G401.6 (cell line): ENCODE measurements around the gene ABCG1.

ENCODE experiments used
- FAIRE-seq: peaks from 2 replicates; lab custom pipeline; 2012; peaks lifted over from hg19 to GRCh38; lab: Jason Lieb, UNC

The ABCG1 gene

DNA sequence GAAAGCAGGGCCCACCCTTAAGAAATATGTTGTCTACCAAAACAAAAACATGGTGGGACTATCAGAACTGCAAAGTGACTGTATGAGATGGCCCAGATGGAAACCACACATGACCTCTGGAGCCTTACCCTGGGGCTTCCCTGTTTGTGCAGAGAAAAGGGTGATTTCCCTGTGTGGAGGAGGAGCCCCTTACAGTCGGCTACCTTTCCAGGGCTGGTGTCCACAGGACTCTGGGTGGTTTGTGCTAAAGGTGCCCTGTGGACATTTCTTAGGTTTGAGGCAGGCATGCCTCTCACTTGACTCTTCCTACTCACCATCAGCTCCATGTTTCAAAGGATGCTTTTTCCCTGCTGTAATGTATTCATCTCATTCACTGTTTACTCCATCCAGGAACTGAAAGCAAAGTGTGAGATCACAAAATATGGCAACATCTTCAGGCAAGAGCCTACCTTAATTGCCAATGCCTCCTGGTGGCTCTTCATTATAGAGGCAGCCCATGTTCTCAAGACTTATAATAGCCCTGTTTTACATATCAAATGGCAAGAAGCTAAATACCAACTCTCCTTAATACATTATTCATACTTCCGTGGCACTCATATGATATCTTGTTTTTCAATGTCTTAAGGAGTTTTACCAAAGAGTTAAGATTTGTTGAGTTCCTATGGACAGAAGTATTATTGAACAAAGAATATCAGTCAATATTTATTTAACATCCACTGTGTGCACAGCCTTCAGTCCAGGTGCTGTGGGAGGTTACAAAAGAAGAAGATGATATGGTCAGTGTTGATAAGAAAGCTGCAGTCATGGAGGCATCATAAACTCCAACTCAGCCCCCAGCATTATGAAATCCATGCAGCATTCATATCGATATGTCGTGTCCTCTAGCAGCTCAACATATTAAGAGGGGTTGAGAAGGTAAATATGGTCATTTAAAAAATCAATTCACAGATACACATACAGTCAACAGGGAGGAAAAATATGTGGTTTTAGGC is 111.7 kb downstream of the ABCG1 start:
- no peak for FAIRE-seq

- no peak for FAIRE-seq
These were observed 112.7 kb downstream of the ABCG1 start for GRCh38 chr21:42331660-42332059.

- no peak for FAIRE-seq
These were observed 113.8 kb downstream of the ABCG1 start for GRCh38 chr21:42332557-42333317.

DNA sequence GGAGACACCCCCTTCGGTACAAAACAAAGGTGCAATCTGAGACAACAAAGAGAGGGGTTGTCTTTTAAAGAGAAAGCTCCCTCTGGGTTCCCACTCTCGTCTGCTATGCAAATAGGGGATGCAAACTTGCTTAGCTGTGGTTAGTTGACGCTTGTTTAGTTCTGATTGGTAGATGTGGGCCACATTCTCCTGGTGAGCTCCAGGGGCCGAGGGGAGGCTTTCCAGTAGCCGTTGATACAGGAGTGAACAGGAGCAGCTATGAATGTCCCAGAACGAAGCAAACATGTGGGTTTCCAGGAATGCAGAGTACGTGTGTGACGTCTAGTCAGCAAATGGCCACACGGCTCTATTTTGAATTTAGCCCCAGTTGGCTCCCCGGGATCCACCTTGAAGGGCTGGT is 117.1 kb downstream of the ABCG1 start:
- no peak for FAIRE-seq

GRCh38 chr21:42337276-42337675 is 118.3 kb downstream of the ABCG1 start:
- no peak for FAIRE-seq

DNA sequence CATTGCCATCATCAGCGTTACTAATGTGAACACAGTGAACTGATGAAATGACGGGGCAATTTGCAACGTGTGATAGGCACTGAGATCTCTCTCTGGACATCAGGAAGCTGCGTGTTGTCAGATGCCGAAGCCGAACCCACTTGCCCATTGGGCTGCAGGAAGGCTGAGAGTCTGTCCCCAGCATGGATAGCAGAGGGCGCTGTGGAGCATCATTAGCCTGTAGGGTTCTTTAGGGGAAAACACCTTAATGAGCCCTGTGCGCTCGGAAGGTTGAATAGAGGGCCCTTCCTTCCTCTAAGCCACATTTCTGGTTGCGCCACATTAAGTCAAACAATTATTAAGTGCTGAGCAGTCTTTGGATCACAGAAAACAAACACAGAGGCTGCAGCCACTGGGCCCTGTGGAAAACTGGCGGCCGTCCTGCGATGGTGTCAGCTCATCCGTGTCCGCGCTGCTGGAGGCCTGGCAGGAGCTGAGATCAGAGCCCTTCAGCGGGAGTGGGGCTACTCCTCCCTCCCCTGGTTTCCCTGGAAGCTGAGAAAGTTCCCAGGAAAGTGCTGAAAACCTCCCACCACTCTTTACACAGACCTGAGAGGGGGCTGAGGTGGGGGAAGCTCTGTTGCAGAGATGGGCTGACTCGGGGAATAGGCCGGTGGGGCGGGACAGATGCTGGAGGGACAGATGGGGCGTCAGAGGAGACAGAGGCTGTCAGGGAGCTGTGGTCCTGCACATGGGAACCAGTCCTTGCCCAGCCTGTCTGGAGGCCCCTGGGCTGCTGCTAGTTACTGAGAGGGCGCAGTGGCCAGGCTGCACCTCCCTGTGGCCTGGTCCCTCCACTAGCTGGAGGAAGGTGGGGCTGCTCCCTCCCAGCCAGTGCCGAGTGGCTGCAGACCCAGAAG is 119.1 kb downstream of the ABCG1 start:
- no peak for FAIRE-seq

DNA sequence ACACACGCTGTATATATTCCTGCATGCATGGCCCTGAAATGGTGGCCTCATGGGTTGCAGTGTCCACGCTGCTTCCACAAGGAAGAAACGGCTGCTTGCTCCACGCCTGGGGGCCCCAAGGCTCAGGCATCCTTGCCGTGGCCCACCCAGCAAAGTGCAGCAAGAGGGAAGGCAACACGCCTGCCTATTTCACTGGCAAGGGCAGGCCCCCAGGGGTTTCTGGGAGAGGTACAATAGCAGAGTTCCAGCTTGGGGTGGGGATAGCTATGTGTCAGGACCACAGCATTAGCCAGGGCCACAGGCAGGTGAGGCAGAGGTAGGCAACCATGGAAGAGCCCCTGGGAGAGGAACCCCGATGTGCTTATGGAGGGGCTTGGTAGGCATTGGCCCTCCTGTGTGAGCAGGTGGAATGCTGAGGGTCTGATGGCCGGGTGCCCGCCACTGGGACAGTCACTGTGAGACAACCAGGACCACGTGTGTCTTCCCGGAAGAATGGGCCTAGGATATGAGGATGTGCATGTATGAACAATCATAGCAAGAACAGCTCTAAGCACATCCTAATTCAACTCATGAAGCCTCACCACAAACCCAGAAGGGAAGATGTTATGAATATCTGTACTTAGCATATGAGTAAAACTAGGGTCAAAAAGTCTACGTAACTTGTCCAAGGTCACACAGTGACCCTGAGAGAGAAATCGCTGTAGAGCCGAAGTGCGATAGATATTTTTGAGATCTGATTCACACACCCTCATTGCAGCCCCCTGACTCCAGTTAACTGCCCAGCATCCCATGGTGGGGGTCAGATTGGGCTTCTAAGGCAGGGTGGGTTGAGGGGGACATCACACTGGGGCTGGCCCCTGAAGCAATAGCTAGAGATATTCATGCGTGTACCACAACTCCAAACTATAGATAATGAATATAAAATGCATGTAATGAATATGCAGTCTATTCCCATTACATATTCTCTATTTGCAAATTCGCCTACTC is 120.1 kb downstream of the ABCG1 start:
- FAIRE-seq = no peak

GRCh38 chr21:42340187-42341050 is 121.5 kb downstream of the ABCG1 start:
- FAIRE-seq = no peak

DNA sequence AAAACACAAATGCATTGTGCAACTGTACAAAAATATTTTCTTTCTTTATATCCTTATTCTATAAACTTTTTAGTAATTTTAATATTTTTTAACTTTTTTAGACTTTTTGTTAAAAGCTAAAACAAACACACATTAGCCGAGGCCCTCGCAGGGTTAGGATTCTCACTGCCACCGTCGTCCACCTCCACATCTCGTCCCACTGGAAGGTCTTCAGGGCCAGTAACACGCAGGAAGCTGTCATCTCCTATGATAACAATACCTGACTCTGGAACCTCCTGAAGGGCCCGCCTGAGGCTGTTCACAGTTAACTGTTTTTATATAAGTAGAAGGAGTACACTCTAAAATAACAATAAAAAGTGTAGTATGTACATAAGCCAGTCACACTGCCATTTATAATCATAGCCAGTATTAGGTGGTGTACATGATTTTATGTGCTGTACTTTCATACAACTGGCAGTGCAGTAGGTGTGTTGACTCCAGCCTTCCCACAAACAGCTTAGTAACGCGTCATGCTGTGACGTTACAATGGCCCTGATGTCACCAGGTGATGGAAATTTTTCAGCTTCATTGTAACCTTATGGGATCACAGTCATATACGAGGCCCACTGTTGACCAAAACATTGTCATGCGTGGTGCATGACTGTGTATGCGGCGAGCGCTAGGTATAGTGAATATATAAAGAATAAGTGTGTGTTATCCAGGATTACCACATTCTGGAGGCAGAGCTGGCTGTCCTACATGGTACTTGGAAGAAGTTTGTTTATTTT is 123.0 kb downstream of the ABCG1 start:
- FAIRE-seq = no peak

- no peak for FAIRE-seq
These were observed 124.2 kb downstream of the ABCG1 start for GRCh38 chr21:42343101-42343500.

GRCh38 chr21:42343556-42343955 is 124.6 kb downstream of the ABCG1 start:
- FAIRE-seq = no peak

GRCh38 chr21:42343963-42344510 is 125.1 kb downstream of the ABCG1 start:
- FAIRE-seq = no peak

- FAIRE-seq = no peak
These were observed 125.7 kb downstream of the ABCG1 start for GRCh38 chr21:42344631-42345030.

GRCh38 chr21:42346441-42346840 is 127.5 kb downstream of the ABCG1 start:
- no peak for FAIRE-seq
